Activated CD4-positive, alpha-beta T cell treated with anti-CD3 and anti-CD28 coated beads, Interleukin-2, amount 50 U/mL, for 48 hours (primary cell): ENCODE results near the gene NFATC2.
"Not testable (repeated sequence)": the region's sequence is repeated elsewhere in the genome, so short reads cannot be mapped to it uniquely, and the experiment has no call there.

Experiments
- DNase-seq, 2 experiments: peaks; one replicate each; pipeline ENCODE4 v3.0.0-alpha.2; 2020

The NFATC2 gene

GRCh38 chr20:51346686-51347485 is 195.6 kb downstream of the NFATC2 start:
- DNase-seq: no peak

- no peak for DNase-seq
Observed at GRCh38 chr20:51345601-51346101, 196.9 kb downstream of the NFATC2 start.

- DNase-seq: not testable (repeated sequence)
Observed at GRCh38 chr20:51343802-51344201, 198.7 kb downstream of the NFATC2 start.

- DNase-seq: no peak
Observed at GRCh38 chr20:51342510-51343236, 199.8 kb downstream of the NFATC2 start.

GRCh38 chr20:51341581-51341980 is 200.9 kb downstream of the NFATC2 start:
- no peak for DNase-seq

GRCh38 chr20:51340451-51340840 is 202.1 kb downstream of the NFATC2 start:
- DNase-seq: no peak

GRCh38 chr20:51339721-51340450 is 202.6 kb downstream of the NFATC2 start:
- no peak for DNase-seq

- DNase-seq: no peak
Observed at GRCh38 chr20:51338692-51339440, 203.7 kb downstream of the NFATC2 start.

DNA sequence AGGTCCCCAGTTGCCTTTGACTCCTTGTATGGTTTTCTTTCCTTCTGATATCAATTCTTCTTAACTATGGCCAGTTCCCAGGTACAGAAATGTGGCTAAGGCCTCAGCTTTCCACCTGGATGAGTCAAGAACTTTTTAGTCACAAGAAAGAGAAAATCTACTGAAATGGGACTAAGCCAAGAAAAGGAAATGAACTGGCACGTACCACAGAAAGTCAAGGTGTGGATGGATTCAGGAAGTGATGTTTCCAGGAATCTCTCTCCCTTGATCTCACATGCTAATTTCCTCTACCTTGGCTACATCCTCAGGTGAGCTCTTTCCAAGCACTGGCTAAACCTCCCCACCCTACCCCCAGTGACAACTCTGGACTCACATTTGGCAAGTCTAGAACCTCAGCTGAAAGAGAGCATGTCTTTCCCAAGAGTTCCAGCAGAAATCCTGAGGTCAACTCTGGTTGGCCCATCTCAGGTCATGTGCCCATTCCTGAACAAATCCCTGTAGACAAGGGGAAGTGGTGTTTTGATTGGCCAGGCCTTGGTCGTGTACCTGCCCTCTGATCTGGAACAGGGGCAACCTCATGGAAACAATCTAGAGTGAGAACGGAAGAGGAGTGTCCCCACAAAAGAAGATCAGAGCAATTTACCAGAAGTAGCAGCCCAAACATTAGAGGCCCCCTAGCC is 205.3 kb downstream of the NFATC2 start:
- no peak for DNase-seq
